Measurements from ENCODE around the gene NR4A1. TPM values are rescaled to one million over a fixed set of nuclear protein-coding genes. Genes with fewer than 3 reads are reported as not detected.

NR4A1 gene
- total and polyA plus RNA-seq, 10 of the 15 experiments (the other 5 are each of a cell fraction or from before 2014, with no cell fraction given), result 0.05 to 7.9 (median 2.2) TPM; not detected in 1

DNA sequence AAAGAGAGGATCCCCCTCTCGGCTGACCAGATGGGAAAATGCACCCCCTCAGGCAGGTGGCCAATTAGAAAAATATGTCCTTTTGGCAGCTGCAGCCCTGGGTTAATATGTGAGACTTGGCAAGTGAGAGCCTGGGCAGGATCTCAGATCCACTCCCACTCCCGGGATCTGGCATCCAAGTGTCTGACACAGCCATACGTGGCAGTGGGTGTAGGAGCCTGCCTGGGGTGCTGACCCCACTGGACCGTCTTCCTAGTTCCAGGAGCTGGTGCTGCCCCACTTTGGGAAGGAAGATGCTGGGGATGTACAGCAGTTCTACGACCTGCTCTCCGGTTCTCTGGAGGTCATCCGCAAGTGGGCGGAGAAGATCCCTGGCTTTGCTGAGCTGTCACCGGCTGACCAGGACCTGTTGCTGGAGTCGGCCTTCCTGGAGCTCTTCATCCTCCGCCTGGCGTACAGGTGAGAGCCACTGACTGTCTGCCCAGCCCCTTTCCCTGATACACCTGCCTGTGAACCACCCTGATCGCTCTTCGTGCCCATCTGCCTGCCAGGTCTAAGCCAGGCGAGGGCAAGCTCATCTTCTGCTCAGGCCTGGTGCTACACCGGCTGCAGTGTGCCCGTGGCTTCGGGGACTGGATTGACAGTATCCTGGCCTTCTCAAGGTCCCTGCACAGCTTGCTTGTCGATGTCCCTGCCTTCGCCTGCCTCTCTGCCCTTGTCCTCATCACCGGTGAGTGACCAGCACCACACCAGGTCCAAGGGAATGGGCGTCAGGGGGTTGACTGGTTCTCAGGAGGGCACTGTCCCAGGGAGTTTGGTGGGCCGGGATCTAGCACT is 5.8 kb downstream of the NR4A1 start:
- RAD21 ChIA-PET (ENCODE audit: unreplicated experiment), result no interaction called here
- Histone ChIP-seq H3K36me3 (ENCODE audit: control insufficient read depth in 2 of 2, insufficient read depth in 2 of 2, low read length in 1 of 2) (no peaks in the 10 kb centered on the region; a peak in 1 of 4 replicates), H2AFZ (ENCODE audit: control insufficient read depth, low read depth, low read length) (no peak overlapping the region), H3K79me2 (ENCODE audit: control insufficient read depth, insufficient read depth, low read length) (no peaks in the 10 kb centered on the region), H3K9ac (ENCODE audit: control insufficient read depth, insufficient read depth, low read length) (no peak overlapping the region), H3K9me3 (replicated peaks; ENCODE audit: control insufficient read depth, insufficient read depth, low read length) (no peaks in the 10 kb centered on the region), H3K4me1 (ENCODE audit: control insufficient read depth, insufficient read depth, low read length) (no peaks in the 10 kb centered on the region; the same call in 1 of the 2 replicates), H3K27ac (ENCODE audit: control insufficient read depth, insufficient read depth) (no peak overlapping the region), H3K4me2 (ENCODE audit: control insufficient read depth, insufficient read depth) (no peak overlapping the region), H3K4me3 (no peak overlapping the region), H3K27me3 (replicated peaks in 1 of 2; ENCODE audit: control insufficient read depth in 2 of 2, insufficient read depth in 2 of 2, low read length in 1 of 2) (no peaks in the 10 kb centered on the region), H4K20me1 (ENCODE audit: control insufficient read depth, insufficient read depth) (no peaks in the 10 kb centered on the region)
- POLR2A ChIA-PET, result no interaction called here
- CTCF ChIA-PET, result interaction anchor here (0.7 to 1.4 kb wide), 5 partner anchors 26 to 64 kb away, joined by 3 to 5 read pairs (median 4); no protein-coding TSS in a partner anchor
- BruUV-seq (replicated peaks), result no TSS peak
- FAIRE-seq (no peak), DNase-seq (ENCODE audit: low read depth, low spot score) (no peak), ATAC-seq (no peak)
- intact Hi-C loops (cut with micrococcal nuclease; ENCODE audit: unreplicated experiment), result no loop called here
- whole genome bisulfite sequencing (ENCODE audit: insufficient coverage, insufficient replicate concordance, low lambda C conversion rate, missing lambda C conversion rate), result 48% methylated on average over 23 of the region's 23 CpGs
- SMC1A ChIA-PET (ENCODE audit: uncharacterized antibody, unreplicated experiment), result interaction anchor here (0.8 kb wide), 1 partner anchor 25 kb away, joined by 3 read pairs; no protein-coding TSS in a partner anchor
- in situ Hi-C loops (cut with MboI), result no loop called here
- TF ChIP-seq SP1 (IDR thresholded peaks at IDR 0.05; ENCODE audit: low read depth, low read length) (no peak), SKIL (IDR thresholded peaks at IDR 0.05; ENCODE audit: low read depth, poor library complexity, severe bottlenecking) (no peak), TAF1 (IDR thresholded peaks at IDR 0.05; ENCODE audit: borderline replicate concordance, low read depth, low read length) (no peak), REST (IDR thresholded peaks at IDR 0.05; ENCODE audit: low read depth, low read length) (no peak), TCF12 (IDR thresholded peaks at IDR 0.05; ENCODE audit: low read depth, low read length) (no peak), BACH1 (IDR thresholded peaks at IDR 0.05; ENCODE audit: borderline replicate concordance) (no peak), SIN3A (IDR thresholded peaks at IDR 0.05; ENCODE audit: low read depth, low read length) (no peak), RFX5 (IDR thresholded peaks at IDR 0.05; ENCODE audit: low read depth, low read length) (no peak), GABPA (IDR thresholded peaks at IDR 0.05; ENCODE audit: low read depth) (no peak), CTCF (IDR thresholded peaks at IDR 0.05 in 2 of 3, conservative IDR thresholded peaks at IDR 0.05 in 1 of 3; ENCODE audit: control insufficient read depth in 2 of 3, extremely low read depth in 1 of 3, insufficient read depth in 1 of 3, low read depth in 3 of 3, low read length in 3 of 3) (no peak), KLF5 (IDR thresholded peaks at IDR 0.05; ENCODE audit: partially characterized antibody) (no peak), BHLHE40 (IDR thresholded peaks at IDR 0.05; ENCODE audit: borderline replicate concordance in 1 of 2, low read depth in 2 of 2, low read length in 1 of 2) (no peak), POLR2A (IDR thresholded peaks at IDR 0.05; ENCODE audit: low read depth, low read length) (no peak), CEBPB (IDR thresholded peaks at IDR 0.05; ENCODE audit: borderline replicate concordance in 1 of 2, low read depth in 2 of 2, low read length in 2 of 2) (no peak), GATAD2B (conservative IDR thresholded peaks at IDR 0.05; ENCODE audit: low read depth) (no peak), LARP7 (IDR thresholded peaks at IDR 0.05) (no peak), IKZF2 (IDR thresholded peaks at IDR 0.05) (no peak)
